Limb (tissue), 2 donors: ENCODE results near the gene IGSF5.
"Not testable (repeated sequence)": the region's sequence is repeated elsewhere in the genome, so short reads cannot be mapped to it uniquely, and the experiment has no call there.

Experiments
- DNase-seq, 2 donors: peaks; one replicate each; pipeline ENCODE4 v3.0.0-alpha.2; 2016; ENCODE audit errors: extremely low spot score in 2 of 2

The IGSF5 gene

GRCh38 chr21:39738566-39738965, 6.4 kb upstream of the IGSF5 start:
- DNase-seq, result no peak

GRCh38 chr21:39739531-39739930, 5.5 kb upstream of the IGSF5 start:
- not testable (repeated sequence) for DNase-seq

GRCh38 chr21:39742561-39742960, 2.4 kb upstream of the IGSF5 start:
- not testable (repeated sequence) for DNase-seq

GRCh38 chr21:39745332-39745731, 349 bp downstream of the IGSF5 start:
- DNase-seq, result not testable (repeated sequence)

- DNase-seq, result no peak
Measured at GRCh38 chr21:39750670-39751069, 5.7 kb downstream of the IGSF5 start.

GRCh38 chr21:39754811-39755210, 9.8 kb downstream of the IGSF5 start:
- DNase-seq, result no peak

GRCh38 chr21:39756285-39756684, 11.3 kb downstream of the IGSF5 start:
- DNase-seq, result no peak

- DNase-seq, result peak in 1 of 2 donors; percentile 48
Measured at GRCh38 chr21:39763272-39763970, 18.4 kb downstream of the IGSF5 start.

- DNase-seq, result peak in 1 of 2 donors; percentile 28
Measured at GRCh38 chr21:39774227-39774626, 29.2 kb downstream of the IGSF5 start.

GRCh38 chr21:39775816-39776215, 30.8 kb downstream of the IGSF5 start:
- DNase-seq, result no peak

GRCh38 chr21:39776589-39776988, 31.6 kb downstream of the IGSF5 start:
- no peak for DNase-seq

- DNase-seq, result no peak
Measured at GRCh38 chr21:39781331-39781730, 36.3 kb downstream of the IGSF5 start.

- peak; percentile 87 to 89 for DNase-seq
Measured at GRCh38 chr21:39788383-39788782, 43.4 kb downstream of the IGSF5 start.

GRCh38 chr21:39796466-39796865, 51.5 kb downstream of the IGSF5 start:
- no peak for DNase-seq

GRCh38 chr21:39799178-39799577, 54.2 kb downstream of the IGSF5 start:
- no peak for DNase-seq

- DNase-seq, result no peak
Measured at GRCh38 chr21:39800311-39800710, 55.3 kb downstream of the IGSF5 start.

- no peak for DNase-seq
Measured at GRCh38 chr21:39802217-39802616, 57.2 kb downstream of the IGSF5 start.

- DNase-seq, result no peak
Measured at GRCh38 chr21:39803393-39803792, 58.4 kb downstream of the IGSF5 start.

GRCh38 chr21:39804240-39804639, 59.3 kb downstream of the IGSF5 start:
- no peak for DNase-seq

GRCh38 chr21:39805983-39806382, 61.0 kb downstream of the IGSF5 start:
- no peak for DNase-seq

GRCh38 chr21:39807738-39808137, 62.8 kb downstream of the IGSF5 start:
- DNase-seq, result no peak

- no peak for DNase-seq
Measured at GRCh38 chr21:39809936-39810335, 65.0 kb downstream of the IGSF5 start.

- DNase-seq, result no peak
Measured at GRCh38 chr21:39812983-39813382, 68.0 kb downstream of the IGSF5 start.

- no peak for DNase-seq
Measured at GRCh38 chr21:39818557-39818956, 73.6 kb downstream of the IGSF5 start.
